ENCODE data around the gene ATP13A2.

The ATP13A2 gene

GRCh38 chr1:16999863-17000262 is 11.9 kb downstream of the ATP13A2 start:
- Histone ChIP-seq H3K4me3 (ENCODE audit: low read depth in 1 of 2, low read length in 2 of 2) (no peak overlapping the region), H3K9me3 (ENCODE audit: low read length) (no peaks in the 10 kb centered on the region), H3K9ac (ENCODE audit: low read length) (no peak overlapping the region), H3K27me3 (ENCODE audit: control insufficient read depth in 1 of 2, insufficient read depth in 2 of 2, low read length in 2 of 2) (no peaks in the 10 kb centered on the region), H3K4me1 (ENCODE audit: insufficient read depth, low read length) (no peaks in the 10 kb centered on the region), H3K27ac (ENCODE audit: low read depth, low read length) (no peak overlapping the region), H3K36me3 (ENCODE audit: insufficient read depth, low read length) (peaks cover 54% of the 10 kb centered on the region)

GRCh38 chr1:16998589-16998988 is 13.1 kb downstream of the ATP13A2 start:
- no peaks in the 10 kb centered on the region for H3K27me3 ChIP-seq (ENCODE audit: control insufficient read depth in 1 of 2, insufficient read depth in 2 of 2, low read length in 2 of 2)
- H3K9ac ChIP-seq (ENCODE audit: low read length) = no peak overlapping the region
- H3K27ac ChIP-seq (ENCODE audit: low read depth, low read length) = no peak overlapping the region
- peaks cover 44% of the 10 kb centered on the region for H3K36me3 ChIP-seq (ENCODE audit: insufficient read depth, low read length)
- no peaks in the 10 kb centered on the region for H3K9me3 ChIP-seq (ENCODE audit: low read length)
- H3K4me3 ChIP-seq (ENCODE audit: low read depth in 1 of 2, low read length in 2 of 2) = no peak overlapping the region
- no peaks in the 10 kb centered on the region for H3K4me1 ChIP-seq (ENCODE audit: insufficient read depth, low read length)

DNA sequence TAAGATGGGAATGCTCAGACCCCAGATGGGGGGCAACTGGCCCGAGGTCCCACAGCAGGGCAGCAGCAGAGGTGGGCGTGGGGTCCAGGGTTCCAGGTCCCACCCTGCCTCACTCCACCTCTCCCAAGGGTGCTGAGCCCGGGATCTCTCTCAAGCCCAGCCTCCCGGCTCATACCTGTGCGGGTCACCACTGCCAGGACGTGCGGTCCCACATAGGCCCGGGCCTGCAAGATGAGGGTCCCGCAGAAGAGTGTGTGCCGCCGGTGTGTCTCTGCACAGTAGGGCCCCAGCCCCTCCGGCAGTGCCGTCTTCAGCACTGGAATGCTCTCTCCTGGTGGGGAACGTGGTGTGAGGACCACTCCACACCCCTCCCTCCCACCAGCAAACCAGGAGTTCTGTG is 14.9 kb downstream of the ATP13A2 start:
- H3K9me3 ChIP-seq (ENCODE audit: low read length) = no peaks in the 10 kb centered on the region
- H3K4me3 ChIP-seq (ENCODE audit: low read depth in 1 of 2, low read length in 2 of 2) = no peak overlapping the region
- no peak overlapping the region for H3K27ac ChIP-seq (ENCODE audit: low read depth, low read length)
- no peak overlapping the region for H3K9ac ChIP-seq (ENCODE audit: low read length)
- H3K36me3 ChIP-seq (ENCODE audit: insufficient read depth, low read length) = peaks cover 31% of the 10 kb centered on the region
- no peaks in the 10 kb centered on the region for H3K4me1 ChIP-seq (ENCODE audit: insufficient read depth, low read length)
- no peaks in the 10 kb centered on the region for H3K27me3 ChIP-seq (ENCODE audit: control insufficient read depth in 1 of 2, insufficient read depth in 2 of 2, low read length in 2 of 2)

DNA sequence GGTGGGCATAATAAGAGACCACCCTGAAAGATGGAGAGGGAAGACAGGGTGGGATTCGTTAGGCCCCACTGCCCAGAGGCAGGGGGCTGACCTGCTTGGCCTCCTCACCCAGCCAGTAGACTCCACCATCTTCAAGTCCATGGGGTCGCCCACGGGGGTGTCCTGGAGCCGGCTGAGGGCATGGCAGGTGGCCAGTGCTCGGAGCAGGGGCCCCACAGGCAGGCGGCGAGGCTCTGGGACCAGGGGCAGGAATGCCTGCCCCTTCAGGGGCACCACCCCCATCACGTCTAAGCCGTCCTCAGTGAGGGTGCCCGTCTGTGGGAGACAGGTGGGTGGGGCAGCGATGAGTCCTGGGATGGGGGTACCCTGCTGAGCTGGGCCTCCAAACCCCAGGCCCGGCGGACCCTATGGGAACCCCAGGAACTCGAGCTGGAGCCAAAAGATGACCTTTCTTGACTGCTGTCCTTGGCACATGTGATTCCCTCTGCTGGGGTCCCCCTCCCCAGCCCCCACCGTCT is 18.1 kb downstream of the ATP13A2 start:
- no peak overlapping the region for H3K9ac ChIP-seq (ENCODE audit: low read length)
- H3K27ac ChIP-seq (ENCODE audit: low read depth, low read length) = no peak overlapping the region
- peaks cover 27% of the 10 kb centered on the region for H3K36me3 ChIP-seq (ENCODE audit: insufficient read depth, low read length)
- no peaks in the 10 kb centered on the region for H3K9me3 ChIP-seq (ENCODE audit: low read length)
- no peaks in the 10 kb centered on the region for H3K4me1 ChIP-seq (ENCODE audit: insufficient read depth, low read length)
- H3K27me3 ChIP-seq (ENCODE audit: control insufficient read depth in 1 of 2, insufficient read depth in 2 of 2, low read length in 2 of 2) = no peaks in the 10 kb centered on the region
- no peak overlapping the region for H3K4me3 ChIP-seq (ENCODE audit: low read depth in 1 of 2, low read length in 2 of 2)

DNA sequence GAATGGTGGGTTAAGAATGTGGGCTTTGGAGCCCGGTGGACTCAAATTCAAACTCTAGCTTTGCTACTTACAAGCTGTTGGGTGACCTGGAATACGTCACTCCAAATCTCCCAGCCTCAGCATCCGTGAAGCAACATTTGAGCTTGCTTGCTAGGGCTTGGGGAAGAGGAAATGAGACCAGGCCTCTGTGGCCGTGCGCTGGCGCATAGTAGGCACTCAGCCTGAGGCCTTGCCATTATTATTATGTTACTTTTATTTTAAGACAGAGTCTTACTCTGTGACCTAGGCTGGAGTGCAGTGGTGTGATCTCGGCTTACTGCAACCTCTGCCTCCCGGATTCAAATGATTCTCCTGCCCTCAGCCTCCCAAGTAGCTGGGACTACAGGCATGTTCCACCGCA is 19.1 kb downstream of the ATP13A2 start:
- no peaks in the 10 kb centered on the region for H3K4me1 ChIP-seq (ENCODE audit: insufficient read depth, low read length)
- H3K4me3 ChIP-seq (ENCODE audit: low read depth in 1 of 2, low read length in 2 of 2) = no peak overlapping the region
- no peak overlapping the region for H3K27ac ChIP-seq (ENCODE audit: low read depth, low read length)
- H3K27me3 ChIP-seq (ENCODE audit: control insufficient read depth in 1 of 2, insufficient read depth in 2 of 2, low read length in 2 of 2) = no peaks in the 10 kb centered on the region
- H3K36me3 ChIP-seq (ENCODE audit: insufficient read depth, low read length) = peaks cover 23% of the 10 kb centered on the region
- no peak overlapping the region for H3K9ac ChIP-seq (ENCODE audit: low read length)
- no peaks in the 10 kb centered on the region for H3K9me3 ChIP-seq (ENCODE audit: low read length)

GRCh38 chr1:16992102-16992501 is 19.6 kb downstream of the ATP13A2 start:
- Histone ChIP-seq H3K9ac (ENCODE audit: low read length) (no peak overlapping the region), H3K27me3 (ENCODE audit: control insufficient read depth in 1 of 2, insufficient read depth in 2 of 2, low read length in 2 of 2) (no peaks in the 10 kb centered on the region), H3K9me3 (ENCODE audit: low read length) (no peaks in the 10 kb centered on the region), H3K36me3 (ENCODE audit: insufficient read depth, low read length) (peaks cover 21% of the 10 kb centered on the region), H3K4me3 (ENCODE audit: low read depth in 1 of 2, low read length in 2 of 2) (no peak overlapping the region), H3K27ac (ENCODE audit: low read depth, low read length) (no peak overlapping the region), H3K4me1 (ENCODE audit: insufficient read depth, low read length) (no peaks in the 10 kb centered on the region)

DNA sequence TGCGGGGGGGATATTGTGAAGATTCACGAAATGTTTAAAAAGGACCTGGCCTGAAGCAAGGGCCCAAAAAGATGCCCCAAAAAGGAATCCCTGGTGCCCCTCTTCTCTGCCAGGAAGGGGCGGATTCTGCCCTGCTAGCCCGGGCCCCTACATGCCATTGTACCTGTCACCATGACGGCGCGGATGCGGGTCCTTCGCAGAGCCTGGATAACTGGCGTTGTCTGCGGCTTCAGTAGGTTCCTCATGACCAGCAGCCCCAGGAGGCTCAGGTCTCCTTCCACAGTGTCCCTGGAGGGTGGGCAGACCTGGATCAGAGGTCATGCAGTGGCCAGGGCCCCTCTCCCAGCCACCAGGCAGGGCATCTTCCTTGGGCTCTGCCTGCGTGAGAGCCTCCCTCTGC is 20.2 kb downstream of the ATP13A2 start:
- H3K4me1 ChIP-seq (ENCODE audit: insufficient read depth, low read length) = no peaks in the 10 kb centered on the region
- H3K27ac ChIP-seq (ENCODE audit: low read depth, low read length) = no peak overlapping the region
- H3K9me3 ChIP-seq (ENCODE audit: low read length) = no peaks in the 10 kb centered on the region
- H3K4me3 ChIP-seq (ENCODE audit: low read depth in 1 of 2, low read length in 2 of 2) = no peak overlapping the region
- H3K9ac ChIP-seq (ENCODE audit: low read length) = no peak overlapping the region
- peaks cover 16% of the 10 kb centered on the region for H3K36me3 ChIP-seq (ENCODE audit: insufficient read depth, low read length)
- H3K27me3 ChIP-seq (ENCODE audit: control insufficient read depth in 1 of 2, insufficient read depth in 2 of 2, low read length in 2 of 2) = no peaks in the 10 kb centered on the region

DNA sequence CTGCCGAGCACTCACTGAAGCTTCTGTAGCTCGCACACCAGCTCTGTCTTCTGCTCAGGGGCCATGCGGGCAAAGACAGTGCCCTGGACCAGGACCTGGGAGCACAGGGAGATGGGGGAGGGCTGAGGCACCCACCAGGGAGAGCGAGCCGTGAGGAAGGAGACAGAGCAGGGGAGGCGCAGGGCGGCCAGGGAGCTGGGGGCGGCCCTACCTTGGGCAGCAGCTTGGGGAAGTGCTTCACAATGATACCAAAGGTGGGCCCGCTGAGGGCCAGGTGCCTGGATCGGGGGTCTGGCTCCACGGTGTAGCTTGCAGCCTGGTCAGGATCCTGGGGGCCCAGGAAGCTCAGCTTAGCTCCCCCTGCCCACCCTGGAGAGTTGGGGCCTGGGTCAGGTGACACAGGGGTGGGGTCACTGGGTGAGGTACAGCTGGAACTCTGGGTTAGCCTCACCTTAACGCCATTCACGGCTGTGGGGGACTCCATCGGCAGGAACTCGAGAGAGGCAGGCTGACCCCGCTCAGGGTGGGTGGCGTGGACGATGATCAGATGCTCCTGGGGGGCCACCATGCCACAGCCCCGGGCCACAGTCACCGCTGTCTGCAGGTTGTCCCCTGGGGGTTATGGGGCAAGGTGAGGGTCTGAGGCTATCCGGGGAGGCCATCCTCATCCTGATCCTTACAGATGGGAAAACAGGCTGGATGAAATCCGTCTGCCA is 21.9 kb downstream of the ATP13A2 start:
- H3K36me3 ChIP-seq (ENCODE audit: insufficient read depth, low read length) = peaks cover 5% of the 10 kb centered on the region

DNA sequence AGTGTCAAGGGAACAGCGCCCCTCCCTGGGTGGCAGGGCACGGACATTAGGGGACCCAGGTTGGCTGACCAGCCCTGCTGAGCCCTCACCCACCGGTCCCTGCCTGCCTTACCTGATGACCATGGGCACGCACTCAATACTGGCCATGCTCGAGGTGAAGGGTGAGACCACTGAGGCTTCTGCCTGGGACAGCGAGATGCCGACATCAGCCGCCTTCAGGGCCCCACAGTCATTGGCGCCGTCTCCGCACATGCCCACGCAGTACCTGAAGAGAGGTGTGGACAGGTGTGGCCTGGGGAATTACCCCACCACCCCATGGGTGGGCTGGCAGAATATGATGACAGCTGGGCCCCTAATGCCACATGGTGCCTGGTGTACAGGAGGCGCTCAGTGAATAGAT is 23.5 kb downstream of the ATP13A2 start:
- no peaks in the 10 kb centered on the region for H3K27me3 ChIP-seq (ENCODE audit: control insufficient read depth in 1 of 2, insufficient read depth in 2 of 2, low read length in 2 of 2)
- no peak overlapping the region for H3K4me3 ChIP-seq (ENCODE audit: low read depth in 1 of 2, low read length in 2 of 2)
- no peak overlapping the region for H3K9ac ChIP-seq (ENCODE audit: low read length)
- H3K36me3 ChIP-seq (ENCODE audit: insufficient read depth, low read length) = peaks cover 5% of the 10 kb centered on the region
- no peaks in the 10 kb centered on the region for H3K9me3 ChIP-seq (ENCODE audit: low read length)
- no peaks in the 10 kb centered on the region for H3K4me1 ChIP-seq (ENCODE audit: insufficient read depth, low read length)
- no peak overlapping the region for H3K27ac ChIP-seq (ENCODE audit: low read depth, low read length)

More for the DNA sequence above, 21.9 kb downstream of the ATP13A2 start:
- no peaks in the 10 kb centered on the region for H3K27me3 ChIP-seq (ENCODE audit: control insufficient read depth in 1 of 2, insufficient read depth in 2 of 2, low read length in 2 of 2)
- H3K9me3 ChIP-seq (ENCODE audit: low read length) = no peaks in the 10 kb centered on the region
- H3K27ac ChIP-seq (ENCODE audit: low read depth, low read length) = no peak overlapping the region
- H3K4me1 ChIP-seq (ENCODE audit: insufficient read depth, low read length) = no peaks in the 10 kb centered on the region
- no peak overlapping the region for H3K9ac ChIP-seq (ENCODE audit: low read length)
- no peak overlapping the region for H3K4me3 ChIP-seq (ENCODE audit: low read depth in 1 of 2, low read length in 2 of 2)

GRCh38 chr1:16986962-16987361 is 24.8 kb downstream of the ATP13A2 start:
- H3K27me3 ChIP-seq (ENCODE audit: control insufficient read depth in 1 of 2, insufficient read depth in 2 of 2, low read length in 2 of 2) = no peaks in the 10 kb centered on the region
- no peaks in the 10 kb centered on the region for H3K4me1 ChIP-seq (ENCODE audit: insufficient read depth, low read length)
- peaks cover 5% of the 10 kb centered on the region for H3K36me3 ChIP-seq (ENCODE audit: insufficient read depth, low read length)
- H3K9me3 ChIP-seq (ENCODE audit: low read length) = no peaks in the 10 kb centered on the region
- H3K27ac ChIP-seq (ENCODE audit: low read depth, low read length) = no peak overlapping the region
- H3K4me3 ChIP-seq (ENCODE audit: low read depth in 1 of 2, low read length in 2 of 2) = no peak overlapping the region
- no peak overlapping the region for H3K9ac ChIP-seq (ENCODE audit: low read length)

GRCh38 chr1:16986560-16986959 is 25.2 kb downstream of the ATP13A2 start:
- Histone ChIP-seq H3K4me3 (ENCODE audit: low read depth in 1 of 2, low read length in 2 of 2) (no peak overlapping the region), H3K36me3 (ENCODE audit: insufficient read depth, low read length) (peaks cover 5% of the 10 kb centered on the region), H3K27me3 (ENCODE audit: control insufficient read depth in 1 of 2, insufficient read depth in 2 of 2, low read length in 2 of 2) (no peaks in the 10 kb centered on the region), H3K9me3 (ENCODE audit: low read length) (no peaks in the 10 kb centered on the region), H3K27ac (ENCODE audit: low read depth, low read length) (no peak overlapping the region), H3K4me1 (ENCODE audit: insufficient read depth, low read length) (no peaks in the 10 kb centered on the region), H3K9ac (ENCODE audit: low read length) (no peak overlapping the region)

GRCh38 chr1:16986113-16986512 is 25.6 kb downstream of the ATP13A2 start:
- Histone ChIP-seq H3K27ac (ENCODE audit: low read depth, low read length) (no peak overlapping the region), H3K4me3 (ENCODE audit: low read depth in 1 of 2, low read length in 2 of 2) (no peak overlapping the region), H3K9me3 (ENCODE audit: low read length) (no peaks in the 10 kb centered on the region), H3K27me3 (ENCODE audit: control insufficient read depth in 1 of 2, insufficient read depth in 2 of 2, low read length in 2 of 2) (no peaks in the 10 kb centered on the region), H3K36me3 (ENCODE audit: insufficient read depth, low read length) (peaks cover 5% of the 10 kb centered on the region), H3K9ac (ENCODE audit: low read length) (no peak overlapping the region), H3K4me1 (ENCODE audit: insufficient read depth, low read length) (no peaks in the 10 kb centered on the region)
